ENCODE data around the gene ZNF32.

- TF ChIP-seq, protein P1, sequence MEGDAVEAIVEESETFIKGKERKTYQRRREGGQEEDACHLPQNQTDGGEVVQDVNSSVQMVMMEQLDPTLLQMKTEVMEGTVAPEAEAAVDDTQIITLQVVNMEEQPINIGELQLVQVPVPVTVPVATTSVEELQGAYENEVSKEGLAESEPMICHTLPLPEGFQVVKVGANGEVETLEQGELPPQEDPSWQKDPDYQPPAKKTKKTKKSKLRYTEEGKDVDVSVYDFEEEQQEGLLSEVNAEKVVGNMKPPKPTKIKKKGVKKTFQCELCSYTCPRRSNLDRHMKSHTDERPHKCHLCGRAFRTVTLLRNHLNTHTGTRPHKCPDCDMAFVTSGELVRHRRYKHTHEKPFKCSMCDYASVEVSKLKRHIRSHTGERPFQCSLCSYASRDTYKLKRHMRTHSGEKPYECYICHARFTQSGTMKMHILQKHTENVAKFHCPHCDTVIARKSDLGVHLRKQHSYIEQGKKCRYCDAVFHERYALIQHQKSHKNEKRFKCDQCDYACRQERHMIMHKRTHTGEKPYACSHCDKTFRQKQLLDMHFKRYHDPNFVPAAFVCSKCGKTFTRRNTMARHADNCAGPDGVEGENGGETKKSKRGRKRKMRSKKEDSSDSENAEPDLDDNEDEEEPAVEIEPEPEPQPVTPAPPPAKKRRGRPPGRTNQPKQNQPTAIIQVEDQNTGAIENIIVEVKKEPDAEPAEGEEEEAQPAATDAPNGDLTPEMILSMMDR (conservative IDR thresholded peaks at IDR 0.05 in 1 of 2, IDR thresholded peaks at IDR 0.05 in 1 of 2; ENCODE audit: extremely low read depth in 1 of 2, insufficient read depth in 1 of 2, low read depth in 1 of 2, low read length in 2 of 2), result no peak
- no peak for TF ChIP-seq EZH2 (IDR thresholded peaks at IDR 0.05; ENCODE audit: borderline replicate concordance, low read length)
Observed at GRCh38 chr10:43680035-43680434, 31.4 kb upstream of the ZNF32 start.

Data from mammary epithelial cell (primary cell).